DMS153 (cell line): ENCODE data around the gene PLXNB3.
"Not testable (repeated sequence)": the region's sequence is repeated elsewhere in the genome, so short reads cannot be mapped to it uniquely, and the experiment has no call there.

Experiments used
- DNase-seq: peaks from one replicate; lab custom pipeline; 2025; lab: John Stamatoyannopoulos, UW

PLXNB3 gene

GRCh38 chrX:153816831-153817690 is 53.0 kb downstream of the PLXNB3 start:
- no peak for DNase-seq

GRCh38 chrX:153818064-153818463 is 54.0 kb downstream of the PLXNB3 start:
- DNase-seq = not testable (repeated sequence)

- DNase-seq = peak; percentile 42
Measured at GRCh38 chrX:153818571-153819383, 54.7 kb downstream of the PLXNB3 start.

GRCh38 chrX:153819384-153820040 is 55.5 kb downstream of the PLXNB3 start:
- no peak for DNase-seq

- DNase-seq = no peak
Measured at GRCh38 chrX:153820601-153821000, 56.6 kb downstream of the PLXNB3 start.

- DNase-seq = no peak
Measured at GRCh38 chrX:153821066-153821465, 57.0 kb downstream of the PLXNB3 start.

- DNase-seq = no peak
Measured at GRCh38 chrX:153824348-153824747, 60.3 kb downstream of the PLXNB3 start.

- DNase-seq = no peak
Measured at GRCh38 chrX:153825042-153825441, 61.0 kb downstream of the PLXNB3 start.
